ENCODE data around the gene SCN7A. TPM values are rescaled to one million over a fixed set of nuclear protein-coding genes. Genes with fewer than 3 reads are reported as not detected.

SCN7A gene
- total and polyA plus RNA-seq, 2 of the 4 experiments (the other 2 are of a cell fraction): 0.39 to 0.90 TPM

GRCh38 chr2:166424841-166425240, 69.2 kb downstream of the SCN7A start:
- no CpG with 5 or more reads among the region's 5 CpGs for WGBS, 2 experiments (ENCODE audit: extremely low coverage in 2 of 2, insufficient read length in 1 of 2)
- H3K27me3 ChIP-seq (ENCODE audit: control insufficient read depth, insufficient read depth, low read length): no peaks in the 10 kb centered on the region
- H4K91ac ChIP-seq (ENCODE audit: insufficient read depth, low read depth, low read length): no peak overlapping the region
- in situ Hi-C loops (cut with MboI; ENCODE audit: low sequenced_read_pairs): loop anchor here (25.0 kb wide), 1 partner anchor 463 kb away; the partner anchor contains the start of gene TTC21B
- DNase-seq (no peak), ATAC-seq (ENCODE audit: low read depth) (no peak)
- no peak overlapping the region for H2BK15ac ChIP-seq (ENCODE audit: low read depth, low read length)
- no peak overlapping the region for H2AK5ac ChIP-seq (ENCODE audit: low read depth, low read length)
- no peak overlapping the region for H2BK5ac ChIP-seq (ENCODE audit: low read depth, low read length, poor library complexity, severe bottlenecking)
- H3K4me1 ChIP-seq (ENCODE audit: control insufficient read depth, insufficient read depth, low read length): no peaks in the 10 kb centered on the region
- no peak overlapping the region for H3K23ac ChIP-seq (ENCODE audit: low read depth, low read length)
- no TSS peak for BruUV-seq (replicated peaks)
- no peaks in the 10 kb centered on the region for H3K79me1 ChIP-seq (ENCODE audit: low read depth in 1 of 2, low read length in 2 of 2)
- POLR2A ChIA-PET (ENCODE audit: unreplicated experiment): no interaction called here
- no peaks in the 10 kb centered on the region for H3K9me3 ChIP-seq (ENCODE audit: control insufficient read depth, insufficient read depth, low read length)
- H3K18ac ChIP-seq (ENCODE audit: low read depth, low read length): no peak overlapping the region
- intact Hi-C loops (cut with micrococcal nuclease): loop anchor here (5.0 kb wide), 2 partner anchors 92 to 473 kb away; partner anchors contain the start of gene TTC21B
- no peak overlapping the region for H3K4me3 ChIP-seq (ENCODE audit: insufficient read depth, low read depth, low read length)
- CTCF ChIA-PET: no interaction called here
- H3K36me3 ChIP-seq (ENCODE audit: control insufficient read depth, insufficient read depth, low read length): no peaks in the 10 kb centered on the region
- no peaks in the 10 kb centered on the region for H3K9me1 ChIP-seq (ENCODE audit: insufficient read depth, low read length)
- no peak overlapping the region for H3K4me2 ChIP-seq (ENCODE audit: low read depth, low read length)
- no peak overlapping the region for H3K9ac ChIP-seq (ENCODE audit: low read depth, low read length)
- no peaks in the 10 kb centered on the region for H4K20me1 ChIP-seq (ENCODE audit: insufficient read depth, low read length)
- dilution Hi-C loops (cut with HindIII; ENCODE audit: low sequenced_read_pairs, unreplicated experiment): no loop called here
- H3K56ac ChIP-seq (ENCODE audit: extremely low read depth, insufficient read depth, low read length): no peak overlapping the region
- TF ChIP-seq BHLHE40 (IDR thresholded peaks at IDR 0.05; ENCODE audit: low read depth, low read length) (no peak), FOS (IDR thresholded peaks at IDR 0.05; ENCODE audit: low read depth, low read length) (no peak), POLR2A (IDR thresholded peaks at IDR 0.05; ENCODE audit: low read depth, low read length) (no peak), ELK1 (IDR thresholded peaks at IDR 0.05; ENCODE audit: borderline replicate concordance, low read depth, low read length) (no peak), SMC3 (IDR thresholded peaks at IDR 0.05; ENCODE audit: low read depth, low read length) (no peak), RCOR1 (IDR thresholded peaks at IDR 0.05; ENCODE audit: insufficient replicate concordance, low read length) (no peak), RAD21 (IDR thresholded peaks at IDR 0.05; ENCODE audit: low read length) (no peak), CHD1 (IDR thresholded peaks at IDR 0.05; ENCODE audit: low read depth, low read length) (no peak), MXI1 (IDR thresholded peaks at IDR 0.05; ENCODE audit: borderline replicate concordance, low read depth, low read length) (no peak), MAFK (IDR thresholded peaks at IDR 0.05; ENCODE audit: low read depth, low read length) (no peak), USF2 (IDR thresholded peaks at IDR 0.05; ENCODE audit: low read depth, low read length) (no peak), NFE2L2 (IDR thresholded peaks at IDR 0.05; ENCODE audit: low read depth, low read length) (no peak), RFX5 (IDR thresholded peaks at IDR 0.05; ENCODE audit: low read depth, low read length) (no peak), MAZ (IDR thresholded peaks at IDR 0.05; ENCODE audit: borderline replicate concordance, low read depth, low read length) (no peak), CEBPB (IDR thresholded peaks at IDR 0.05; ENCODE audit: low read depth, low read length) (no peak), CTCF (conservative IDR thresholded peaks at IDR 0.05; ENCODE audit: low read depth, low read length) (no peak)
- no peak overlapping the region for H2BK120ac ChIP-seq (ENCODE audit: low read depth, low read length)
- no peak overlapping the region for H4K8ac ChIP-seq (ENCODE audit: low read depth in 2 of 2, low read length in 2 of 2)
- no peak overlapping the region for H2BK20ac ChIP-seq (ENCODE audit: low read depth, low read length)
- no peak overlapping the region for H3K14ac ChIP-seq (replicated peaks; ENCODE audit: low read depth, low read length)
- no peak overlapping the region for H2AFZ ChIP-seq (replicated peaks; ENCODE audit: low read length, poor library complexity)
- no peak overlapping the region for H3K27ac ChIP-seq (ENCODE audit: insufficient read depth, low read length)
- no peak overlapping the region for H4K5ac ChIP-seq (ENCODE audit: low read depth, low read length)
- no peak overlapping the region for H2AK9ac ChIP-seq (replicated peaks; ENCODE audit: low read depth, low read length, poor library complexity)
- no peak overlapping the region for H3K4ac ChIP-seq (ENCODE audit: low read depth, low read length)
